ENCODE results near the gene GAL3ST2.

GAL3ST2 gene

GRCh38 chr2:241814643-241815476 is 38.2 kb downstream of the GAL3ST2 start:
- H4K20me1 ChIP-seq (ENCODE audit: insufficient read depth, low read length) = peaks cover 20% of the 10 kb centered on the region
- no peak overlapping the region for H3K4me2 ChIP-seq (ENCODE audit: insufficient read depth, low read length)
- H3K79me2 ChIP-seq (ENCODE audit: insufficient read depth, low read length) = no peaks in the 10 kb centered on the region
- H3K36me3 ChIP-seq (ENCODE audit: insufficient read depth, low read length) = no peaks in the 10 kb centered on the region
- H2AFZ ChIP-seq (ENCODE audit: low read depth, low read length) = no peak overlapping the region
- H3K27me3 ChIP-seq (ENCODE audit: insufficient read depth, low read length, poor library complexity) = no peaks in the 10 kb centered on the region
- H3K9ac ChIP-seq (ENCODE audit: low read depth, low read length) = no peak overlapping the region
- DNase-seq (no peak), ATAC-seq (ENCODE audit: insufficient read depth, low read depth) (no peak)
- H3K4me1 ChIP-seq (ENCODE audit: insufficient read depth, low read length) = peaks cover 9% of the 10 kb centered on the region
- no peak overlapping the region for H3K27ac ChIP-seq (ENCODE audit: low read length)
- no peaks in the 10 kb centered on the region for H3K9me3 ChIP-seq (ENCODE audit: insufficient read depth, low read length, severe bottlenecking)
- H3K4me3 ChIP-seq (ENCODE audit: low read depth in 1 of 2, low read length in 2 of 2) = no peak overlapping the region
- TF ChIP-seq CTCF (IDR thresholded peaks at IDR 0.05; ENCODE audit: borderline replicate concordance, extremely low read depth, low read length, poor library complexity, severe bottlenecking) (no peak), EZH2 (IDR thresholded peaks at IDR 0.05; ENCODE audit: borderline replicate concordance, low read depth, low read length, severe bottlenecking) (no peak)

GRCh38 chr2:241815477-241816430 is 39.1 kb downstream of the GAL3ST2 start:
- H3K36me3 ChIP-seq (ENCODE audit: insufficient read depth, low read length) = no peaks in the 10 kb centered on the region
- no peak overlapping the region for H3K4me3 ChIP-seq (ENCODE audit: low read depth in 1 of 2, low read length in 2 of 2)

DNA sequence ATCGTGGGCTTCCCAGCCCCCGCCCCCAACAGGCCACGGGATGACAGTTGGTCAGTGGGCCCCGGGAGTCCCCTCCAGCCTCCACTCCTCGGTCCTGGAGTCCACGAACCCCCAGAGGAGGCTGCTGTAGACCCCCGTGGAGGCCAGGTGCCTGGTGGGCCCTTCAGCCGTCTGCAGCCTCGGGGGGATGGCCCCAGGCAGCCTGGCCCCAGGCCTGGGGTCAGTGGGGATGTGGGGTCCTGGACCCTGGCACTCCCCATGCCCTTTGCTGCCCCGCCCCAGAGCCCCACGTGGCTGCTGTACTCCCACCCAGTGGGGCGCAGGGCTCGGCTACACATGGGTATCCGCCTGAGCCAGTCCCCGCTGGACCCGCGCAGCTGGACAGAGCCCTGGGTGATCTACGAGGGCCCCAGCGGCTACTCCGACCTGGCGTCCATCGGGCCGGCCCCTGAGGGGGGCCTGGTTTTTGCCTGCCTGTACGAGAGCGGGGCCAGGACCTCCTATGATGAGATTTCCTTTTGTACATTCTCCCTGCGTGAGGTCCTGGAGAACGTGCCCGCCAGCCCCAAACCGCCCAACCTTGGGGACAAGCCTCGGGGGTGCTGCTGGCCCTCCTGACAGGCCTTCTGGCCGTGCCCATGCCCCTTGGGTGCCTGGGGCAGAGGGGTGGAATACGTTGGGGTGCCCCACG is 40.0 kb downstream of the GAL3ST2 start:
- no peak overlapping the region for H3K27ac ChIP-seq (ENCODE audit: low read length)
- no peak overlapping the region for H3K9ac ChIP-seq (ENCODE audit: low read depth, low read length)
- H3K36me3 ChIP-seq (ENCODE audit: insufficient read depth, low read length) = no peaks in the 10 kb centered on the region
- peaks cover 9% of the 10 kb centered on the region for H3K4me1 ChIP-seq (ENCODE audit: insufficient read depth, low read length)
- H3K79me2 ChIP-seq (ENCODE audit: insufficient read depth, low read length) = no peaks in the 10 kb centered on the region
- no peak overlapping the region for H3K4me3 ChIP-seq (ENCODE audit: low read depth in 1 of 2, low read length in 2 of 2)
- DNase-seq (no peak), ATAC-seq (ENCODE audit: insufficient read depth, low read depth) (no peak)
- H3K27me3 ChIP-seq (ENCODE audit: insufficient read depth, low read length, poor library complexity) = no peaks in the 10 kb centered on the region
- H2AFZ ChIP-seq (ENCODE audit: low read depth, low read length) = no peak overlapping the region
- no peaks in the 10 kb centered on the region for H3K9me3 ChIP-seq (ENCODE audit: insufficient read depth, low read length, severe bottlenecking)
- peaks cover 19% of the 10 kb centered on the region for H4K20me1 ChIP-seq (ENCODE audit: insufficient read depth, low read length)
- no peak overlapping the region for H3K4me2 ChIP-seq (ENCODE audit: insufficient read depth, low read length)
- no peak for TF ChIP-seq CTCF (IDR thresholded peaks at IDR 0.05; ENCODE audit: borderline replicate concordance, extremely low read depth, low read length, poor library complexity, severe bottlenecking)
- no peak for TF ChIP-seq EZH2 (IDR thresholded peaks at IDR 0.05; ENCODE audit: borderline replicate concordance, low read depth, low read length, severe bottlenecking)

More at GRCh38 chr2:241815477-241816430, 39.1 kb downstream of the GAL3ST2 start:
- Histone ChIP-seq H3K79me2 (ENCODE audit: insufficient read depth, low read length) (no peaks in the 10 kb centered on the region), H3K4me1 (ENCODE audit: insufficient read depth, low read length) (peaks cover 9% of the 10 kb centered on the region), H3K9ac (ENCODE audit: low read depth, low read length) (no peak overlapping the region), H4K20me1 (ENCODE audit: insufficient read depth, low read length) (peaks cover 19% of the 10 kb centered on the region), H3K27ac (ENCODE audit: low read length) (no peak overlapping the region), H2AFZ (ENCODE audit: low read depth, low read length) (no peak overlapping the region), H3K27me3 (ENCODE audit: insufficient read depth, low read length, poor library complexity) (no peaks in the 10 kb centered on the region), H3K4me2 (ENCODE audit: insufficient read depth, low read length) (no peak overlapping the region), H3K9me3 (ENCODE audit: insufficient read depth, low read length, severe bottlenecking) (no peaks in the 10 kb centered on the region)
- no peak for TF ChIP-seq EZH2 (IDR thresholded peaks at IDR 0.05; ENCODE audit: borderline replicate concordance, low read depth, low read length, severe bottlenecking)
- no peak for TF ChIP-seq CTCF (IDR thresholded peaks at IDR 0.05; ENCODE audit: borderline replicate concordance, extremely low read depth, low read length, poor library complexity, severe bottlenecking)
- DNase-seq (no peak), ATAC-seq (ENCODE audit: insufficient read depth, low read depth) (no peak)
